Ovary (tissue), 9 donors: Measurements from ENCODE around the gene ATRNL1. TPM values are rescaled to one million over a fixed set of nuclear protein-coding genes. Genes with fewer than 3 reads are reported as not detected.

ENCODE experiments used
- DNase-seq, 5 donors: peaks; one replicate each; pipeline ENCODE4 v3.0.0-alpha.2; 2019 to 2020
- H3K27ac ChIP-seq, 2 donors: fragments of 200-600 bp; one replicate each; pipeline versions ENCODE4 v1.5.1 to v1.8.0; 2019 to 2022
- H3K27me3 ChIP-seq: fragments of 200-600 bp; one replicate; pipeline ENCODE4 v1.8.0; 2022
- H3K36me3 ChIP-seq: fragments of 200-600 bp; sonication (generic); one replicate; pipeline ENCODE4 v1.5.1; 2019
- H3K4me1 ChIP-seq: one replicate; pipeline ENCODE4 v1.8.1; 2013; ENCODE audit warnings: mild to moderate bottlenecking, moderate library complexity; ENCODE audit not compliant: insufficient read depth
- H3K4me3 ChIP-seq: fragments of 200-600 bp; sonication (generic); one replicate; pipeline ENCODE4 v1.5.1; 2017
- H3K9me3 ChIP-seq, 2 donors: fragments of 200-600 bp in 1 of 2; sonication (generic) in 1 of 2; one replicate each; pipeline versions ENCODE4 v1.5.1 to v1.8.1; 2013 to 2019; ENCODE audit warnings: mild to moderate bottlenecking in 1 of 2, moderate library complexity in 1 of 2
- CTCF ChIP-seq, 3 donors: fragments of 450-650 bp in 2 of 3; fragments of 200-600 bp in 1 of 3; IDR thresholded peaks; one replicate each; pipeline versions ENCODE4 v1.5.1 to v1.8.0; 2016 to 2022; ENCODE audit warnings: antibody characterized with exemption in 3 of 3, mild to moderate bottlenecking in 1 of 3
- EP300 ChIP-seq: sonication (generic); formaldehyde crosslinking; IDR thresholded peaks from one replicate; pipeline ENCODE4 v1.6.1; 2017; ENCODE audit warnings: antibody characterized with exemption
- POLR2A ChIP-seq: fragments of 450-650 bp; IDR thresholded peaks from one replicate; pipeline ENCODE4 v1.6.1; 2017; ENCODE audit warnings: antibody characterized with exemption, mild to moderate bottlenecking, moderate library complexity
- WGBS, 3 donors: extraction: QIAGEN DNeasy Blood & Tissue Kit in 1 of 3; methylation state at CpG; one replicate each; pipeline versions ENCODE4 v1.1.5 to v1.1.7; 2013 to 2017; 5-methylcytosine and 5-hydroxymethylcytosine counted together
- intact Hi-C, 4 donors: fragments of 100-400 bp; cut with DNase I; formaldehyde crosslinking; loops; one replicate each; pipeline versions ENCODE4 v1.11.0 to v1.15.1; 2022 to 2023
- polyA plus RNA-seq, 2 donors: library from polyadenylated mRNA; stranded (reverse); fragments of 200-250 nt in 1 of 2; fragments of 350-450 nt in 1 of 2; fragmentation: Illumina TruSeq in 1 of 2; extraction: RNeasy Lipid Tissue Mini Kit (QIAGEN cat#74804) in 1 of 2; gene quantifications; one replicate each; pipeline ENCODE4 v1.2.3, GENCODE V29; 2013 to 2014
- total RNA-seq, 7 donors: library from RNA; depleted of rRNA in 2 of 7; stranded (reverse); fragments of >200 nt in 2 of 7; fragmentation: NEBNext Ultra II Directional in 3 of 7; extraction: Animal tissue kit (Norgen Biotek cat#: 25700) in 3 of 7; gene quantifications; one replicate each; pipeline versions ENCODE4 v1.1.0 to v1.2.4, GENCODE V29; 2016 to 2023
- donor health status: DM: no; HTN: no; CAD: no; lungs with moderate emphysema.
- donor health status: DM: no; HTN: no; CAD: no.
- donor health status: Bipolar disorder and iron deficiency.
- donor health status: DM: yes; HTN: yes; CAD: no.
- donor health status: DM: no; HTN: no; CAD: no.
- donor health status: DM: yes; HTN: yes; CAD: no.

Gene ATRNL1
- total and polyA plus RNA-seq, 9 donors, result 8.1 to 119 (median 77.8) TPM

- DNase-seq, result no peak
- H3K4me3 ChIP-seq, result no peak overlapping the region
- TF ChIP-seq POLR2A, result no peak
- TF ChIP-seq CTCF (IDR thresholded peaks at IDR 0.05), result no peak
- TF ChIP-seq EP300, result no peak
- H3K27me3 ChIP-seq, result no peaks in the 10 kb centered on the region
- H3K4me1 ChIP-seq, result no peaks in the 10 kb centered on the region
- H3K36me3 ChIP-seq, result no peaks in the 10 kb centered on the region
- no peaks in the 10 kb centered on the region for H3K9me3 ChIP-seq
- 96 to 98% (median 96%) methylated on average over 5 of the region's 5 CpGs for WGBS, 3 donors
- no peak overlapping the region for H3K27ac ChIP-seq
- intact Hi-C loops, result no loop called here
Observed at GRCh38 chr10:115956225-115957011, 863.3 kb downstream of the ATRNL1 start.

- Histone ChIP-seq H3K4me1 (no peaks in the 10 kb centered on the region), H3K4me3 (no peak overlapping the region), H3K9me3 (no peaks in the 10 kb centered on the region), H3K27me3 (no peaks in the 10 kb centered on the region), H3K36me3 (no peaks in the 10 kb centered on the region), H3K27ac (no peak overlapping the region)
- TF ChIP-seq EP300, result no peak
- no peak for TF ChIP-seq CTCF (IDR thresholded peaks at IDR 0.05)
- TF ChIP-seq POLR2A, result no peak
- intact Hi-C loops, result no loop called here
- no peak for DNase-seq
- 89 to 95% (median 94%) methylated on average over 2 of the region's 2 CpGs for whole genome bisulfite sequencing, 3 donors
Observed at GRCh38 chr10:115957012-115957399, 863.8 kb downstream of the ATRNL1 start.

- Histone ChIP-seq H3K36me3 (no peaks in the 10 kb centered on the region), H3K27ac (no peak overlapping the region), H3K4me1 (no peaks in the 10 kb centered on the region), H3K4me3 (no peak overlapping the region), H3K27me3 (no peaks in the 10 kb centered on the region), H3K9me3 (no peaks in the 10 kb centered on the region)
- intact Hi-C loops, result no loop called here
- WGBS, 3 donors, result 83 to 86% (median 83%) methylated on average over 5 of the region's 5 CpGs
- DNase-seq, result no peak
- TF ChIP-seq CTCF (IDR thresholded peaks at IDR 0.05) (no peak), EP300 (no peak), POLR2A (no peak)
Observed at GRCh38 chr10:115957786-115958442, 864.7 kb downstream of the ATRNL1 start.

GRCh38 chr10:115963848-115964247 is 870.7 kb downstream of the ATRNL1 start:
- no peak overlapping the region for H3K27ac ChIP-seq
- no peaks in the 10 kb centered on the region for H3K27me3 ChIP-seq
- H3K36me3 ChIP-seq, result no peaks in the 10 kb centered on the region
- intact Hi-C loops, result no loop called here
- no peak for TF ChIP-seq EP300
- TF ChIP-seq POLR2A, result no peak
- TF ChIP-seq CTCF (IDR thresholded peaks at IDR 0.05), result no peak
- no peaks in the 10 kb centered on the region for H3K4me1 ChIP-seq
- whole genome bisulfite sequencing, 3 donors, result 72 to 74% (median 72%) methylated on average over 6 of the region's 6 CpGs
- no peak overlapping the region for H3K4me3 ChIP-seq
- DNase-seq, result no peak
- no peaks in the 10 kb centered on the region for H3K9me3 ChIP-seq
